HepG2 (cell line): ENCODE data around the gene F2RL3.

ENCODE experiments used
- AGO2 ChIP-seq: fragments of 200-400 bp; formaldehyde crosslinking; optimal IDR thresholded peaks from 2 replicates; pipeline ENCODE3; 2017; ENCODE audit warnings: mild to moderate bottlenecking, low read depth, low read length, moderate library complexity
- CTCF ChIP-seq: sonication (generic); formaldehyde crosslinking; IDR thresholded peaks from 2 replicates; pipeline ENCODE4 v1.5.0; 2020; ENCODE audit warnings: mild to moderate bottlenecking, missing genetic modification reagents, moderate library complexity
- HNRNPK ChIP-seq: fragments of 200-400 bp; formaldehyde crosslinking; IDR thresholded peaks from 2 replicates; pipeline ENCODE4 v1.6.1; 2018; ENCODE audit warnings: low read length, low read depth, moderate library complexity, mild to moderate bottlenecking; ENCODE audit not compliant: poor library complexity, severe bottlenecking
- MAFK ChIP-seq, 2 experiments: IDR thresholded peaks in 1 of 2; conservative IDR thresholded peaks in 1 of 2; 2 replicates each; pipeline ENCODE4 v1.6.1; 2011; ENCODE audit warnings: improper control_type of control experiment in 2 of 2, low read length in 2 of 2
- MXI1 ChIP-seq: IDR thresholded peaks from 3 replicates; pipeline ENCODE4 v1.6.1; 2012; ENCODE audit warnings: low read depth, low read length, inconsistent platforms, borderline replicate concordance
- RAD21 ChIP-seq: fragments of 450-650 bp; formaldehyde crosslinking; IDR thresholded peaks from 2 replicates; pipeline ENCODE4 v1.5.0; 2020; ENCODE audit warnings: mild to moderate bottlenecking
- SP140L ChIP-seq: sonication (generic); formaldehyde crosslinking; IDR thresholded peaks from 2 replicates; pipeline ENCODE4 v1.4.0; 2020; ENCODE audit warnings: missing genetic modification reagents, borderline replicate concordance
- TBP ChIP-seq: sonication (generic); formaldehyde crosslinking; IDR thresholded peaks from 2 replicates; pipeline ENCODE4 v1.5.0; 2020; ENCODE audit warnings: missing genetic modification reagents
- TCF7 ChIP-seq: sonication (generic); IDR thresholded peaks from 2 replicates; pipeline ENCODE4 v1.6.1; 2016; ENCODE audit warnings: antibody characterized with exemption, low read depth
- U2AF2 ChIP-seq: fragments of 200-400 bp; formaldehyde crosslinking; IDR thresholded peaks from 2 replicates; pipeline ENCODE4 v1.6.1; 2017; ENCODE audit warnings: low read depth, mild to moderate bottlenecking, low read length
- ZFX ChIP-seq: sonication (generic); formaldehyde crosslinking; IDR thresholded peaks from 2 replicates; pipeline ENCODE4 v1.4.0; 2020; ENCODE audit warnings: mild to moderate bottlenecking, low read depth, missing genetic modification reagents, moderate library complexity
- ZNF713 ChIP-seq: sonication (generic); formaldehyde crosslinking; IDR thresholded peaks from 2 replicates; pipeline ENCODE4 v1.4.0; 2020; ENCODE audit warnings: mild to moderate bottlenecking, missing genetic modification reagents
- ZSCAN29 ChIP-seq: sonication (generic); formaldehyde crosslinking; conservative IDR thresholded peaks from 2 replicates; pipeline ENCODE4 v1.4.0; 2020; ENCODE audit warnings: mild to moderate bottlenecking, missing genetic modification reagents

- TF ChIP-seq CTCF (CRISPR knock-in tag) (no peak), MXI1 (no peak), ZFX (CRISPR knock-in tag) (no peak), U2AF2 (no peak), ZSCAN29 (CRISPR knock-in tag) (no peak), TCF7 (no peak), SP140L (no peak), MAFK (conservative IDR thresholded peaks at IDR 0.05 in 1 of 2, IDR thresholded peaks at IDR 0.05 in 1 of 2; ENCODE audit: low read length in 2 of 2) (no peak), ZNF713 (no peak), RAD21 (CRISPR knock-in tag) (no peak), AGO2 (no peak), HNRNPK (no peak), TBP (CRISPR knock-in tag) (no peak)
Observed at GRCh38 chr19:16850133-16850532, 38.7 kb upstream of the F2RL3 start.
